Hematopoietic multipotent progenitor cell (in vitro differentiated cells): ENCODE measurements around the gene WDR91. TPM values are rescaled to one million over a fixed set of nuclear protein-coding genes. Genes with fewer than 3 reads are reported as not detected.

ENCODE experiments used
- DNase-seq, 3 donors: peaks; one replicate each; pipeline ENCODE4 v3.0.0-alpha.2; 2011 to 2015; ENCODE audit warnings: low read depth in 2 of 3, low spot score in 2 of 3
- total RNA-seq: library from RNA; depleted of rRNA; stranded (reverse); fragments of >200 nt; gene quantifications from one replicate; pipeline ENCODE4 v1.2.3, GENCODE V29; 2012

The WDR91 gene
- total RNA-seq, 1 donor, result 43.4 TPM

GRCh38 chr7:135201350-135201749, 10.0 kb downstream of the WDR91 start:
- DNase-seq, result no peak

- no peak for DNase-seq
Measured at GRCh38 chr7:135200821-135201331, 10.4 kb downstream of the WDR91 start.

DNA sequence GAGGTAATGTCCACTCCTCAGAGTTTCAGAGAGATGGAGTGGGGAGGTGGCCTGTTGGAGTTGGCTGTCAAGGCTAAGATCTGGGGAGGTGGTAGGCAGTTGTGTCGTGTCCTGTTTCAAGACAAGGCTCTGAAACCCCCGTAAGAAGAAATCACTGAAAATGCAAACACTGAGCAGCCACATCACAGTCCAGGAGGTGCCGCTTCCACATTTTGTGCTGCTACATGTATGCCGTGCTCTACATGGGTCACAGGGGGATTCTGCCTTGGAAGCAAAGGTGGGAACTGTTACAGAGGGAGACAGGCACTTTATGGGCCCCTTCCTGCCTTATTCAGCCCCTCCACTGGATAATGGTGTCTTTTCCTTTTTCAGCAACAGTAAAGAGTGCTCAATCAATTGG, 11.9 kb downstream of the WDR91 start:
- DNase-seq, result no peak

GRCh38 chr7:135197906-135198655, 13.2 kb downstream of the WDR91 start:
- no peak for DNase-seq

- no peak for DNase-seq
Measured at GRCh38 chr7:135197343-135197742, 14.0 kb downstream of the WDR91 start.

DNA sequence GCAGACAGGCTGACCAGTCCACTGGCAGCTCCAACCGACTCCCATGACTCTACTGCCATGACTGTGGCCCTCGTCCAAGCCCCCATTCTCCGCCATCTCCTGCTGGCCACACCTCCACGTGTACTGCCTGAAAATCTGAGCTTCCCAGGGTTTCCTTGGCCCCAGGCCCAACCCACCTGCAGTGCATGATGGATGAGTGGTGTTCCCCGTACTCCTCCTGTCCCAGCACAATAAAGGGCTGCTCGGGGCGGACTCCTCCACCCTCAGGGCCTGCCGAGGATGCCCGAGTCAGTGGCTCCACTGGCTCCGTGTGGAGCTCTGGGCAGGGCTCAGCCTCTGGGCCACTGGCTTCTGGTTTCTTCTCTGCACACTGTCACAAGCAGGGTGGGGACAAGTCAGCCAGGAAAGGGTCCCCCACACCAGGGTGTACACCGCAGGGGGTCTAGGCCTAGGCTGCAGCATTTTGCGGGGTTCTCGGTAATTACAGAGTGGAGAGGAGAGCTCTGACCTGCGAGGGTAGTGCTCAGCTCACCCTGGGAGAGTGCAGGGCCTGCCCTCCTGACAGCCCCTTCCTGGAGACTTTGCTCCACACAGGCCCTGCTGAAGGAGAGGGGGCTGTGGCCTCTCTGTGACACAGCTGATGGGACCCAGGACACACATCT, 15.2 kb downstream of the WDR91 start:
- no peak for DNase-seq

- no peak for DNase-seq
Measured at GRCh38 chr7:135195156-135195555, 16.2 kb downstream of the WDR91 start.

DNA sequence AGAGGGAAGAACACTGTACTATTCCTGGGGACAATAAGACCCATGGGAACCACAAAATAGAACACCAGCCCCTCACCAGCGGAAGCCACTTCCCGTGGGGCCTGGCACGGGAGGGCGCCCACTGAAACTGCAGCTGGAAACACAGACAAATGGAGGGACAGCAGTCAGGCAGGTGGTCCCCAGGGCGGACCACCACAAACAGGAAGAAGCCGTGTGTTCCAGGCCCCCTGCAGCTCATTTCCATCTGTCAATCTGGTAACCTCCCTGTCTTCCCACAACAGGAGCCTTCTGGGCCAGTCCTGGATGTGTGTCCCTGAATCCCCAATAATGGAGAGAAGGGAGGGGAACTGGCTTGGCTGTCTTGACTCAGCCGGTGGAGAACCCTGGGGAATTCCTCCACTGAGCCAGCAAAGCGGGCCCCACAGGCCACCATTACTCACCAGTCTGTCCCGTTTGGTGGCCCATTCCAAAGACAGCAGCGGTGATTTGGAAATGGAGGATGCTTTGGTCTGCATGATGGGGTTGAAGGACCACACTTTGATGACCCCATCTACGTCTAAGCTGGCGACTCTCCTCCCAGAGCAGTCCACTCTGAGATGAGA, 16.7 kb downstream of the WDR91 start:
- no peak for DNase-seq

- no peak for DNase-seq
Measured at GRCh38 chr7:135193615-135194081, 17.7 kb downstream of the WDR91 start.

GRCh38 chr7:135192914-135193536, 18.3 kb downstream of the WDR91 start:
- no peak for DNase-seq

GRCh38 chr7:135190703-135191102, 20.6 kb downstream of the WDR91 start:
- no peak for DNase-seq

DNA sequence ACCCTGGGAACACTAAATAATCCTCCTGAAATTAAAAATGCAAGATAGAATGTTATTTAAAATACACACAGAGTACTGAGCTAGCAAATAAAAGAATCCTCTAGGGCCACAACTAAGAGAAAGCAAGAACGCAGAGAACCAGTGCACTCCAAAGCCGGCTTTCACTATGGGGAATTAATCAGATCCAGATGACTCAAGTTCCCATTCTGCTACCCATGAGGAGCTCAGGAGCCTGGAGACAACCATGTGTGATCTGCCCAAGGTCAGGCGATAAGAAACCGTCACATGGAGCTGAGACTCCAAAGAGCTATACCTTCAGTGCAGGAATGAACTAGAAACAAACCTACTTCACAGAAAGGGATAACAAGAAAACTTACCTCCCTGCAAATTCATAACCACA, 21.4 kb downstream of the WDR91 start:
- no peak for DNase-seq

- DNase-seq, result no peak
Measured at GRCh38 chr7:135189221-135189662, 22.1 kb downstream of the WDR91 start.

DNA sequence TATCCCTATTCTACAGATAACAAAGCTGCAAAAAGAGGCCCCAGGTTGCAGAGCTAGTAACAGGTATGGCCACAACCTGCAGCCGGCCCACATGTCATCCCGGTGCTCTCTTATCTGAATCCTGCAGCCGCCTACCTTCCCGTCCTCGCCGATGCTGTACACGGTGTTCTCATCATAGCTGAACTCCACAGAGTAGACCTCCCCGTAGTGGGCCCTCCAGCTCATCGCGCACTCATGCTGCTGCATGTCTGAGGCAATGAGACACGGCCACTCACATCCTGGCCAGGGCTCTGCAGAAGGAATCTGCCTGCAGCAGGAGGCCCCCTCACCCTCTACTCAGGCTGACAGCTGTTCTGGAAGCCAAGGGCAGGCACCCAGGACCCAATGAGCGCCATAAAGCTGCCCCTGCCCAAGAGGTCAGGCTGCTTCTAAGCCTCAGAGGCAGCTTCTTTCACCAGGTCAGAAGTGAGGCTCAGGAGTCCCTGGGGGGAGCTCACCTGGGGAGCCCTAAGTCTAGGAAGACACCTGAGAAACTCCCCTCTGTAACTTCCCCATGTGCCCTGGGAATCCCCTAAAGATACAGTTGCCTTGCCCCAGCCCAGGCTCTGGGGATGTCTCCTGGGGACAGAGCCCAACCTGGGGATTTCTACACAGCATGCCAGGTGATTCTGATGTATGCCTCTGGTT, 22.9 kb downstream of the WDR91 start:
- DNase-seq, result no peak

- DNase-seq, result no peak
Measured at GRCh38 chr7:135186841-135187253, 24.5 kb downstream of the WDR91 start.

DNA sequence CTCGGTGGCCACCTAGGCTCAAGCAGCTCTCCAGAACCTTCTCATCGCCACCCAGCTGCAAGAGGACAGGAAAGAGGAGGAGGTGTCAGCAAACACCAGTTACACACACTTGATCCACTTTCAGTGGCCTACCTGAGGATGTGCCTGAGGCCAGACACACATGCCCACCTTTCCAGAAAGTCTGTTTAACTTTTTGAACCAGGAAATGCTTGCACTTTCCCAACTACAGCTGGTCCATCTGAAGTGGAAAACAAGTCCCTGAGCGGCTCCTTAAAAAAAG, 25.1 kb downstream of the WDR91 start:
- no peak for DNase-seq

- no peak for DNase-seq
Measured at GRCh38 chr7:135185471-135186260, 25.7 kb downstream of the WDR91 start.

DNA sequence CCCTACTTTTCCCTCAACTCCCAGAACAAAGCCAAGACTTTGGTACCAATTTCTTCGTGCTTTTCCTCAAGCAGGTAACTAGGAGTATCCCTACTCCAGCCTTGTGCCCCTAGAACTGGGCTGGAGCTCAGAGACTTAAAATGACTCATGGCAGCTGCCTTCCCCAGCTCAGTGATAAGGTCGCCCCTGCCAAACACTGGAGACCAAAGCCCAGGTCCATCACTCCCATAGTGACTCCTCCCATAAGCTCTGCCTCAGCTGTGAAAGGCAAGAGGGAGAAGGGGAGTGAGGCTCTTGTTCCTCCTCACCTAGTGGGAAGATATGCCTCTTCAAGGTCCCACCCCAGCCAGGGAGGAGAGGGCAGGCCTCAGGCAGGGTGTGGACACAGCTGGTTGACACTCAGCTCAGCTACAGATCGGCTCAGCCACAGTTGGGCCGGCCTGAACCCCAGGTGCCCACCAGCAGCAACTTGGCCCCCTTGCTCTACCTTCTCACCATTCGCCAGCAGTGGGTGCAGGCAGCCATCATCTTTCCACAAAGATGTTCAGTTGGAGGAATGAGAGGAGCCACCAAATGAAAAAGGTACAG, 27.0 kb downstream of the WDR91 start:
- DNase-seq, result no peak

DNA sequence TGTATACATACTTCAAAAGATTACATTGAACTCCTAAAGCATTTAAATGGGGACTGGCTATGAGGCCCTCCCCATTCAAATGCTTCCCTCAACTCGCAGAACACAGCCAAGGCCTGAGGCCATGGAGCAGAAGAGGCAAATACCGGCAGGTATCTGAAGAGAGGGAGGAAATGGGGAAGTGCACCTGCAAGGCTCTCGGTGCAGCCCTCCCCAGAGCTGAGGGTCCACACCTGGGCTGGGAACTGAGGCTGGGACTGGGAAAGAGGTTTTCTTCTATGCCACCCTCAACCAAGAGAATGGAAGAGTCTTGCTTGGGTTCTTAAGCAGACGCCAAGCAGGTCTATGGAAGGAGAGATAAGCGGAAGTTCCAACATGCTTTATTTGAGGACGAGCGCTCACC, 27.8 kb downstream of the WDR91 start:
- no peak for DNase-seq
